Ovary (tissue), 3 donors: ENCODE data around the gene FGR.

ENCODE experiments used
- CTCF ChIP-seq, 3 donors: fragments of 450-650 bp in 2 of 3; fragments of 200-600 bp in 1 of 3; IDR thresholded peaks; one replicate each; pipeline versions ENCODE4 v1.5.1 to v1.8.0; 2016 to 2022; ENCODE audit warnings: antibody characterized with exemption in 3 of 3, mild to moderate bottlenecking in 1 of 3
- POLR2A ChIP-seq: fragments of 450-650 bp; IDR thresholded peaks from one replicate; pipeline ENCODE4 v1.6.1; 2017; ENCODE audit warnings: antibody characterized with exemption, mild to moderate bottlenecking, moderate library complexity
- donor health status: DM: no; HTN: no; CAD: no.

- TF ChIP-seq POLR2A (no peak), CTCF (IDR thresholded peaks at IDR 0.05) (no peak)
These were observed 64.6 kb downstream of the FGR start for GRCh38 chr1:27570356-27570755.
